Heart left ventricle (tissue), 13 donors: Measurements from ENCODE around the gene FSHR.

Experiments used
- CTCF ChIP-seq, 12 donors: fragments of 200-600 bp; sonication (generic) in 4 of 12; IDR thresholded peaks; one replicate each; pipeline versions ENCODE4 v1.5.0 to v1.8.0; 2018 to 2022; ENCODE audit warnings: antibody characterized with exemption in 12 of 12, mild to moderate bottlenecking in 5 of 12
- POLR2A ChIP-seq, 2 donors: fragments of 450-650 bp; IDR thresholded peaks; one replicate each; pipeline ENCODE4 v1.6.1; 2017; ENCODE audit warnings: antibody characterized with exemption in 2 of 2, mild to moderate bottlenecking in 2 of 2, moderate library complexity in 2 of 2
- donor health status: ischemic (EF 13 %, LVEDD 7.1; RV severe dilation, severe dysfunction).
- donor health status: DM: no; HTN: yes; CAD: no.
- donor health status: DM: no; HTN: no; CAD: no.
- donor health status: ischemic (EF 25% LVEDD 6.9; RV normal size, moderate dysfunction).
- donor health status: ischemic (EF 25% LVEDD 5.7; RV mildly dilated, moderate dysfunction).
- donor health status: ischemic (EF 35%, LVEDD 5.7; RV mildly dilated, moderate dysfunction).
- donor health status: nonischemic (EF 11% LVEDD 7.7; RV severe dilation, severe dysfunction).
- donor health status: DM: yes; HTN: yes; CAD: no.
- donor health status: PGD.
- donor health status: ischemic (EF 29% LVEDD 5.4; RV normal size, mild dysfunction).
- donor health status: nonischemic (EF 23%, LVEDD 6.1; RV moderate dilation, normal function).

- TF ChIP-seq POLR2A (IDR thresholded peaks at IDR 0.05) (no peak), CTCF (IDR thresholded peaks at IDR 0.05) (no peak)
Measured at GRCh38 chr2:49032936-49033335, 121.4 kb downstream of the FSHR start.
